ENCODE data around the gene PRKCE.

Gene PRKCE

DNA sequence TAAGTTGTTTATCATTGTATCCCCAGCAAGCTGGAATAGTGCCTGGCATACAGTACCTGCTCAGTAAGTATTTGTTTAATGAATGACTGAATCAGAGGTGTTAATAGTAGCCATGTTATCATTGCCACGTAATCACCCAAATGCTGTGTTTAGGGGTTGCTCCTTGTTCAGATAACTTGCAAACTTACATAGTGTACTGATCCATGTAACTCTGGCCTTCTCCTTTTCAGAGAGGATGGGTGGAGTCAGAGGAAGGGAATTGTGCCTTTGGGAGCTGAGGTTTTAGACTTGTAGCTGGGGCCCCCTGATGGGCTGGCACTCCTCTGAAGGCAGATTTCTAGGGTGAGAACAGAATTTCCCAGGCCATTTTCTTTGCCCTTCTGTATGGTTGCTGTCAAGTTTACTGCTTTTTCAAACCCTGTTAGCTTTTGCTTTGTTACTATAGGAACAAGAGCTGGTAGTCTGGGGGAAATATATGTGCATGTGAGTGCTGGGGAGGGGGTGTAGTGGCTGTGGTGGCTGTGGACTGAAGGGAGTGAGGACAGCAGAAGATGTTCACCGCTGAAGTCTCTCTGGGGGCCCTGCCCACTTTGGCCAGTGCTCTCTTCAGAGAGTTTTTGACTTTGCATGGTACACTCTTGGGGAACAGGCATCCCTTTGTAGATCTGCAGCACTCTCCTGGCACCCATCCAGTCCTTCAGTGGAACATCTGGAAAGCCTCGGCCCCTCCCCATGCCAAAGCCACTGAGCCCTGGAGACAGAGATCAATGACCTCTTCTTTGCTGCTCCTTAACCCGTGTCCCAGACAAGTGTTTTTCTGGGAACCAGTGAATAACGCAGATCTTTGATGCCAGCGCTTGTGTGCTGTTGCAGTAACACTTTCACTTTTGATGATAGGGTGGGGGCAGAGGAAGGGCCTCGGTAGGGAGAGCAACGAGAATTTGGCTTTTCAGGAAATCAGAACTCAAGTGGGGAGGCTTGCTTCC, 209.0 kb downstream of the PRKCE start:
- DNase-seq (ENCODE audit: low spot score) = no peak

DNA sequence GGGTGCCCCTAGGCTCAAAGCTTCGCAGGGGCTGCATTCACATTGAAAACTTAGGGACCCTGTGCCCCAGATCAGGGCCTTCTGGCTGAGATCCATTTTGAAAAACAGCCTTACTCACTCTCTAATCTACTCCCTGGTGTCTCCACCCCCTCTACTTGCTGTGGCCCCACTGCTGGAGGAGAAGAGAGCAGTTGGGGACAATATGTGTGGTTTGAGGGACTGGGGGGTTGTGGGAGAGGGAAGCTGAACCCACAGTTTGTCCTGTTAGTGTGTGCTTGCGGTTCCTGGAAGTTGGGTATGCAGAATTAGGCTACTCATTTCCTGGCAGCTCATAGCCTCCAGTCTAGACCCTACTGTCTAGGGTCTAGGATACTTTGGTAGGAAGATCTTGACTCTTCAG, 211.4 kb downstream of the PRKCE start:
- no peak for DNase-seq (ENCODE audit: low spot score)

DNA sequence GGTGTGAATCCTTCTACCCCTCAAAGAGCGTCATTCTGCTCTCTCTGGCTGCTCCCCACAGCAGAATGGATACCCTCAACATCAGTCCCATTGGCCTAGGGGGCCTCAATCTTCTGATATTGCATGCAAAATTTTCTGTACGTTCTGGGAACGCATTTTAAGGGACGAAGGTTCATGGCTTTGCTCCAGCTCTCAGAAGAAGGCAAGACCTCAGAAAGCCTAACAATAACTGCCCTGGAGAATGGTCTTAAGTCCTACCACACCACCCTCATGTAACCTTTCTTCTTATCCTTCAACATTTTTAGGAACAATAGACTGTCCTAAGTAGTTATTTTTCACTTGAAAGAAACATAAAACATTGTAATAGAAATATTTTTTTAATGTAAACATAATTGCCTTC, 212.6 kb downstream of the PRKCE start:
- no peak for DNase-seq (ENCODE audit: low spot score)

DNA sequence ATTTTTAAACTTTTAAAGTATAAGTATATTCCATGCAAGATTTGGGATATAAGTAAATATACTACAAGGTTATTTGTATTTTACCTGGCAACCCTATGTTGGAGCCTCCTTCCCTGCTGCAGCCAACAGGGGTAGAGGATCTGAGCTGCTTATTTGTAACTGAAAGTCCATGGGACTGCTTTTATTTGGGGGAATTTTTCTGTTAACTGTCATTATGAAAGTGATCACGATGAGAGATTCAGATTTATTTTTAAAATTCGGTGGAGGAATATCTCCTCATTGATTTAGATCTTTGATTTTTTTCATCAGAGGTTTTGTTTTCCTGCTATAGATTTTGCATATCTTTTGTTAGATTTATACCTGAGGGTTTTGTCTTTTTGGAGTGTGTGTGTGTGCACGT, 215.9 kb downstream of the PRKCE start:
- no peak for DNase-seq (ENCODE audit: low spot score)

DNA sequence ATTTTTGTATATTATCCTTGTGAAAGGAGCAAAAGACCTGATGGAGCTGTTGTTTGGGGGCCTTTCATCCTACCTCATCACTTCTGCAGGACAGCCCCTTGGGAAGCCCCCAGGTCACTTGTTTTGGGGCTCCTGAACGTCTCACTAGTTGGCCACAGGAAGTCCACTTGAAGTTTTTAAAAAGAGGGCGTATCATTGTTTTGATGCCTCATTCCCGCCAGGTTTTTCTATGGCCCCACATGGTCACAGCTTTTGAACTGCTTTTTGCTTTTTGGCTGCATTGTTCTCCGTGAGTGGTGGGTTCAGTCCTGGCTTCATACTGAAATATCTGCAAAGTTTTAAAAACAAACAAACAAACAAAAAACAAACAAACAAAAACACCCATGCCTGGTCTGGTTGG, 216.3 kb downstream of the PRKCE start:
- DNase-seq (ENCODE audit: low spot score) = no peak

DNA sequence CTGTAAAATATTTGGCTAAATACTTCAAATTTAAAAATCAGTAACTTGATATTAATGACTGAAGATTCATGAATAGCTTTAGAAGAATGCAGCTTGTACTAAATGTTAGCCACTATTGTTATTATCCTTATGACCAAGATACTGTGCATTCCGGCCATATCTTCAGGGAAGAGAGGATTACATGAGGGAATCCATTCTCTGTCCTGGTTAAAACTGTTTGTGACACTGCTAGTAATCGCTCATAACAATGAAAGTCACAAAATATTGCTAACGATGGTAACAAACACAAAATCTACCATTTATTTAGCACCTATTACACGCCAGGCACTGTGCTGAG, 217.7 kb downstream of the PRKCE start:
- no peak for DNase-seq (ENCODE audit: low spot score)

DNA sequence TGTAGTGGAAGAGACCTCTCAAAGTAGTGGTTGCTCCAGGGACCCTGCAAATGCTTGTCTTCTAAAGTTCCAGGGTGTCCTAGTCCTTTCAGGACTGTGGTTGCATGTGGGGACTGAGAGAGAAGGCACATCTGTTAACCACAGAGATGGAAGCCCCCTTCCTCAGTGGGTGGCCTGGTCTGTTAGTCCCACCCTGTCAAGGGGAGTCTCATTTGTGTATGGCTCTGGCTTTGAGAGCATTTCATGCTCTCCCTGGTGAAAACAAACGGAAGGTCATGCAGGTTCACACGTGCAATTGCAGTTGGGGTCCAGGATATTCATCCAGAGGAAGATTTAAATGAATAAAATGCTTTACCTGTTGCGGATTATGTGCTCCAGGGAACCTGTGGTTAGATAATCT, 219.6 kb downstream of the PRKCE start:
- DNase-seq (ENCODE audit: low spot score) = no peak

DNA sequence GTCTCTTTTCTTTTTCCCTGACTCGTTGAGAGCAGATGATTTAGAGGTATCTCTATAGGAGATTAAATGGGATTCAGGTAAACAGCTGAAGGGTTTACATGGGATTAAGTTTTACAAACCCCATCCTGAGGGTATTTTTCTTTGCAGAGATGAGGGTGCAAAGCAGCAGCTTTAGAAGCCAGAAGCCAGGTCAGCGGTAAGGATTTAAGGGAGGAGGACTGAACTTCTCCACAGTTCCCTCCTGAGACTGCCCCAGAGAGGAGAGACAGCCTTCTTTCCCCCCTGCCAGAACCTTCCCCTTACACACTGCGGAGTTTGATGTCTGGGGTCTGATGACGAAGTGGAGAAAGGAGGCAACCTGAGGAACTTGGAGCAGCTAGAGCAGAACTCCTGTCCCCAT, 220.1 kb downstream of the PRKCE start:
- no peak for DNase-seq (ENCODE audit: low spot score)

DNA sequence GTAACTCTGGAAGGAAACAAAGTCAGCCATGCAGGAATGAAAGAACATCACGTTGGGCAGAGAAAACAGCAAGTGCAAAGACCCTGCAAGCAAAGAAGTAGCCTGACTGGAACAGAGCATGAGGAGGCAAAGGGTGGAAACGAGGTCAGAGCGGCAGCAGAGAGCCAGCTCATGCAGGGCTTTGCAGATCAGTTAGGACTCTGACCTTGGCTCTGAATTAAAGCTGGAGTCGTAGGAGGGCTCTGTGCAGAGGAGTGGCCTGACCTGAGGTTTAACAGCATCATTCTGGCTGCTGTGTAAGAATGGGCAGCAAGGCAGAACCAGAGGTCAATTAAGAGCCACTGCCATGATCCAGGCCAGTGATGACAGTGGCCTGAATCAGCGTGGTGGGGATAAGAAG, 220.7 kb downstream of the PRKCE start:
- DNase-seq (ENCODE audit: low spot score) = no peak

DNA sequence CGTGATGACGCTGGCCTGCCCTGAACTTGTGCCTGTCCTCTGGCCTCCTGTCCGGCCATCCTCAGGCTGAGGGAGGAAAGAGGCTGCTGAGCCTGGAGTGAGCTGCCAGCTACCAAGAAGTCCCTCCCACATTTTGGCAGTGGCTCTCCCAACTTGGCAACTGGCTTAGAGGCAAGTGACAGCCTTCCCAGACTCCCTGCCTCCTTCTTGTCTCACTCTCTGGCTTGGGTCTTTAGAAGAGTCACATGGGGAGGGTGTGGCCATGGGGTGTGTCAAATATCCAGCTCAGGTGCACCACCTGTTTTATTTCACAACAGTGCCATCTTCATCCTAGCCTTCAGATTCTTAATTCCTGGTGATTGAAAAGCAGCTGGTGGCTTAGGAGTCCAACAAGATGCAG, 222.9 kb downstream of the PRKCE start:
- no peak for DNase-seq (ENCODE audit: low spot score)

DNA sequence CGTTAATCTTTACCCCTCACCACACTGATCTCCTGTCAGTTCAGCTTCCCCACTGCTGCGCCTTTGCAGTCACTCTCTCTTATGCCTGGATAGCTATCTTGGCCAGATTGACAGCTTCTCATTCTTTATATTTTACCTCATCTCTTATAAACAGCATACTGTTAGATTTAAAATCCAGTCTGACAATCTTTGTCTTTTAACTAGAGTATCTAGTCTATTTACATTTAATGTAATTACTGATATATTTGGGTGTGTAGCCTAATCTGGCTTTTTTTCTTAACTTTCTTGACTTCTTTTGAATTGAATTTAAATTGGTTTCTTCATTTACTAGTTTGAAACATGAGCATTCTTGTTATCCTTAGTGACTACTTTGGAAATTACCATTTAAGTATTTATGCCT, 225.1 kb downstream of the PRKCE start:
- DNase-seq (ENCODE audit: low spot score) = no peak

DNA sequence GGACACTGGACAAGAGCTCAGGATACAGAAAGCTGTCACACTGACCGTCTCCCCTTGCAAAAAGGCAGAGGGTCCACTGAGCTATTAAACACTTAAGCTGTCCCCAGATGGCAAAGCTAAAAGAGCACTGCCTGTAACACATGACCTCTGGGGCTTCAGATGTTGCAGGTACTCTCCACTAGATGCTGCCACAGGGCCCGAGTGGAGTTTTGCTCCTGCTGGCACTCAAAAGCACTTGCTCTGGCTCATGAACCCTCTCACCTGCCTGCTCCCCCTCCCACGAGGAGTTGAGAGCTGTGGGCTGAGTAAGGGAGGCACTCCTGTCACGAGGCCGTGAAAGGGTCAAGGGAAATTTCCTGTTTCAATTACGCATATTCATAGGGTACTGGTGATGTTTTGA, 227.9 kb downstream of the PRKCE start:
- DNase-seq (ENCODE audit: low spot score) = no peak

DNA sequence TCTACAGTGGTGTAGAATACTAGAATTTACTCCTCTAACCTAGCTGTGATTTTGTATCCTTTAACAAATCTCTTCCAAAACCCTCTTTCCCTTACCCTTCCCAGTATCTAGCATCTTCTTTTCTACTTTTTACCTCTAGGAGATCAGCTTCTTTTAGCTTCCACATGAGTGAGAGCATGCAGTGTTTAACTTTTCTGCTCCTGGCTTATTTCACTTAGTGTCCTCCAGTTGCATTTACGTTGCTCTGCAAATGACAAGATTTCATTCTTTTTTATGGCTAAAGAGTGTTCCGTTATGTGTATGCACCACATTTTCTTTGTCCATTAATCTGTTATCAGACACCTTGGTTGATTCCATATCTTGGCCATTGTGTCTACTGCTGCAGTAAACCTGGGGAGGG, 228.5 kb downstream of the PRKCE start:
- DNase-seq (ENCODE audit: low spot score) = no peak

DNA sequence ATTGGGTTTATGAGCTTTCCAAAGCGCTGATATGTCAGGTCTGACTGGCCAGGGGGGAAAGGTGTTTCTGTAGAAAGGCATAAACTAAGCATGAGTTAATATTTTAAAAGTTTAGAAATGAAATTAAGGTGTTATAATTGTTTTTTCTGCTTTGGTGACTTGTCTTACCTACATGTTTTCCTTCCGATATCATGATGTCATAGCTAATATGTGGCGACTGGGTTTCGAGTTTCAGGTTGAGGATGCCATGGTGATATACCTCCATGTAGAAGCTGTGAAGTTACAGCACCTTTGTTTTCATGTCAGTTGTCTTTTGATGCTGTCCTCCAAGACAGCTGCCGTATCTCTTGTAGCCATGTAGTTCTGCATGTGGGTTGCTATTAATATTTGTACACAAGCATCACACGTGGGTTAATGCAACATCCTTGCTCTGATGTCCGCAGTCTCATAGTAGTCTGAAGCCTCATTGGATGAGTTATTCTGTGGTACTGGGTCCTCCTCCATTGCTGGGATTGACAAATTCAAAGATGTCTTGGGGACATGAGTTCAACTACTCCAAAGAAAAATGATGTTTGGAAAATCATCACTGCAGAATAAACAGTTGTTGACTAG, 230.6 kb downstream of the PRKCE start:
- DNase-seq (ENCODE audit: low spot score) = no peak

DNA sequence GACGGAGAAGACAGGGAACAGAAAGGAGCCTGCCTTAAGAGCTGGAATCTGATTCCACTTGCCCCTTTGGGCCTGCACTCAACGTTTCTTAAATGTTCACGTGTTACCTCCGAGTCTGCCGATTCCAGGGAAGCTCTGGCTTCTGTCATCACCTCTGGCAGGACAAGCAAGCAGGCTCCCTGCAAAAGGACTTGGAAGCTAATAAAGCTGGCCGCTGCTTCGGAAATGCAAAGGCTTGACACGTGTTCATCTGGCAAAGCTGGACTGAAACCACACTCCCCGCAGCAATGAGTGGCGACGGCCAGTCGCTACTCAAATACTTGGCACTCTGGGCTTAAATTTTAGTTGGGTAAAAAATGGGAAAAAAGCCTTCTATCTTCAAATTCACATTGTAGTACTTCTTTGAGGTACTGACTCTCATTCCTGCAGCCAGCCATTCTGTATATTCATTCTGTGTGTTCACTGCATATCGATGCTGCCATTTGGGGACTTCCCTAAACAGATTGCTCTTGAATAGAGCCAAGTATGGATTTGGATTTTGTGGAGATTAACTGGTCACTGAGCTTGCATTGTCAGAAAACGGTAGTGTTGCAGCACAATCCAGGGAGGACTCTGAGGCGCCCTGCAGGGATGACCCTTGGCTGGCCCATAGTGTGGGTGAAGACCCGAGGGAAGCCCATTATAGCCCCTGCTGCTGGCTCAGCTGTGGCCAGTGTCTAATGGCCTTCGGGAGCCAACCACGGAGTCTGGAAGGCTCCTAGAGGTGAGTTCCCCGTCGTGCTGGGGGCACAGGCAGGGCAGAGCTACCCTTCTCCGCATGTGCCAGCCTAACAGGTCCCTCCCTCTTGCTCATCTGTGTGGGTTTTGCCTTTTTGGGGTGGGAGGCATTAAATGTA, 231.5 kb downstream of the PRKCE start:
- DNase-seq (ENCODE audit: low spot score) = no peak

DNA sequence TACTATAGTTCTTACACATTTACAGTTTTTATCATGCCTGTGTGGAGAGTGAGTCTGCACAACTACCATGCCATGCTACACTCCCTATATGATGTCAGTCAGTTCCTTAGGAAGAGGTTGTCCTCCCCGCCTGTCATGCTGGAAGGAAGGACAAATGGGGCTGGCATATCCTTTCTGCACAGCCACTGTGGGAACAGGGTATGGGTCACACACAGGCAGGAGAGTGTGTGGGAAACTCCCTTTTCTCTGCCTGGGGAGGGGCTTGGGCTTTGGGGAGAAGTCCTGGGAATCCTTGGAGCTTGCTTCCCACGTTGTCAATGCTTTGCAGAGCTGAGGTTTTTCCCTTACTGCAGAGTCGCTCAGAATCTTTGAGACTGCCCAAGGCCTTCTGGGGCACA, 232.1 kb downstream of the PRKCE start:
- no peak for DNase-seq (ENCODE audit: low spot score)

DNA sequence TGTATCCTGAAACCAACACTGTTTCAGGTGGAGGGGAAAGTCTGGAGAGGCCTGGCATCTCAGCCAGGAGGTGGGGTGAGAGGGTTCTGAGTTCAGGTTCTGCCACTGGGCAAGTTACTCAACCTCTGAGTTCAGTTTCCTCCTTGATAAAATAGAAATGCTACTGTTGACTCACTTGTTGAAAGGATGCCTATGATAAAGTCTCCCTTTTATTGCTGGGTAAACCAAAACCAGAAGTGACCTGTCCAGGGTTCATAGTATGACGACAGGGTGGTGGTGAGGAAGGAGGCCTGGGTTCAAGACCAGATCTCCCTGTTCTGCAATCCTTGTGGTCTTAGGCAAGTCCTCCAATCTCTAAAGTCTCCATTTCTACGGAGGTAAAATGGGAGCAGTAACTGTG, 232.7 kb downstream of the PRKCE start:
- DNase-seq (ENCODE audit: low spot score) = no peak

DNA sequence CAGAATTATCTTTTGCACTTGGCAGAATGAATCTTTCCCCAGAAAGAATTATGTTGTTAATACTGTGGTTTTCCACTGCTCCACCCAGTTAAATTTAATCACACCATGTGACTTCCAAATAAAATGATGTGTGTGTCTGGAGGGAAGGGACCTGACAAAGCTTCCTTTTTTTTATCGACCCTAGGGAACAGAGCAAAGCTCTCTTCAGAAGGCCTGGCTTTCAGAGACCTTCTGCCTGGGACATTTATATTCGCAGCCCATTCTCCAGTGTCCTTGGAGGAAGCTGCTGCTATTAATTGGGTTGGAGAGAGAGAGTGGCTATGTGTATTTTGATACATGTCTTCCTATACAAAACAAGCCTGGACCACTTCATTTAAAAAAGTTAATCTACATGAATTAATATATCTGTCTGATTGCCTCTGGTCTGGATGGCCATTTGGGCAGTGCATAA, 233.7 kb downstream of the PRKCE start:
- DNase-seq (ENCODE audit: low spot score) = no peak

DNA sequence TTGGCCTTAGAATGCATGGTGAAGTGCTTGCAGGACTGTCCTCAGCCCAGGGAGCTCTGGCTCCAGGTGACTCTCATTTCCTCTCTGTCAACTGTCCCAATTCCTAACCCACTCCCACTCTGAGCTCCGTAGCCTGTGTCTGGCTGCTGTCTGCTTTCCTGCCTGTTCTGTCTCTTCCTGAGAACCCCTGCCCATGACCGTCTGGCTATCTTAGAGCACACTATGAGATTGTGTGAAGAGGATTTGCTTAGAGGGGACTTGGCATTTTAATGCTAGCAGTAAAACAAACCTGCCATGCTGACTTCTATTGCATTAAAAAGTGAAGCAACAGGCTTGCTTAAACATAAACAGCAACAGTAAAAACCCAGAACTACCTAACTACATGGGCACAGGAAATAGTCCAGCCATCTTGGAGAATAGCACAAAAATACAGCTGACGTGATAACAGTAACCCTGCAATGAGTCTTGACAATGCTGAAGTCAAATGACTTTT, 234.7 kb downstream of the PRKCE start:
- DNase-seq (ENCODE audit: low spot score) = no peak

DNA sequence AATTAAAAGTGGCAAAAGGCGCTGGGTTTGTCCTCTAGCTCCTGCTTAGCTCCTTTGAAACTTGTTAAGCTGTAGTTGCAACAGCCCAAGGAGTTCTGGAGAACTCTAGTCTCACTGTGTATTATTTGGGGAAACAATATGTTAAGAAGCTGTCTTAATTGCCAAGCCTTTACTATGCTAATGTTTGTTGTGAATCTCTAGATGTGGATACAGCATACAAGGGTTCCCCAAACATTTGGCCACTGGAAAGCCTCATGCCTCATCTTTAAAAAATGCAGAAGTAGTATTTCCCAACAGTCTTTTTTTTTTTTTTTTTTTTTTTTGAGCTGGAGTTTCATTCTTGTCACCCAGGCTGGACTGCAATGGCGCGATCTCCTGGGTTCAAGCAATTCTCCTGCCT, 236.7 kb downstream of the PRKCE start:
- no peak for DNase-seq (ENCODE audit: low spot score)

DNA sequence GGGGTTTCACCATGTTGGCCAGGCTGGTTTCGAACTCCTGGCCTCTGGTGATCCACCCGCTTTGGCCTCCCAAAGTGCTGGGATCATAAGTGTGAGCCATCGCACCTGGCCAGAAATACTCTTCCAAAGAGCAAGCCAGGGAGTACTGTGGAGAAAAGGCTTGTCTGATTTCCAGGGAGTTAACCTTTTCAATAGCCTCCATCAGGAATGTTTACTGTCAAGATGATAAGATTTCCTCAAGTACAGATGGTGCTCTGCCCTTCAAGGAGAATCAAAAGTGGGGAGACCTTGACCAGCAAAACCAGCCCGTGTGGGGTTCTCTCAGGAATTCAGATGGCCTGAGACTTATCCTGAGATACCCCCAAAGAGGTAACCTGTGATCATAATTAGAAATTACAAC, 237.2 kb downstream of the PRKCE start:
- DNase-seq (ENCODE audit: low spot score) = no peak

DNA sequence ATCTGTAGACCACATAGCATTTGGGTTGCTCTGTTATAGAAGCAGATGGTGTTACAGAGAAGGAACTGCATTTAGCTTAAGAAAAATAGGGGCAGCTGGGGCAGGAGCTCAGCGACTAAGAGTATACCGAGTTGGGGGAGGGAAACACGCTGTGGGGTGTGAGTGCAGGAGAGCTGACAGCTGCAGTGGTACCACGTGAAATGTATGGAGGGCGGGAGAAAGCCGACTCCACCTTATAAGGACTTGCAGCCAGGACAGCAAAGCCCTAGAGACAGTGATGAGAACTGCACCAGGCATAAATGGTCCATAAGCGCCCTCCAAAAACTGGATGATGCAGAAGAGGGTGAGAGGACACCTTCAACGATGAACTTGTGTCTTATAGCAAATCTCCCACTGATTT, 237.6 kb downstream of the PRKCE start:
- no peak for DNase-seq (ENCODE audit: low spot score)

Data from kidney capillary endothelial cell (primary cell).